SIG-M5 treated with dmso at 0.1 percent for 504 hours (cell line): ENCODE results near the gene CACHD1.

Experiments
- DNase-seq: peaks from one replicate; lab custom pipeline; 2025; ENCODE audit not compliant: unreplicated experiment; lab: John Stamatoyannopoulos, UW

CACHD1 gene

DNA sequence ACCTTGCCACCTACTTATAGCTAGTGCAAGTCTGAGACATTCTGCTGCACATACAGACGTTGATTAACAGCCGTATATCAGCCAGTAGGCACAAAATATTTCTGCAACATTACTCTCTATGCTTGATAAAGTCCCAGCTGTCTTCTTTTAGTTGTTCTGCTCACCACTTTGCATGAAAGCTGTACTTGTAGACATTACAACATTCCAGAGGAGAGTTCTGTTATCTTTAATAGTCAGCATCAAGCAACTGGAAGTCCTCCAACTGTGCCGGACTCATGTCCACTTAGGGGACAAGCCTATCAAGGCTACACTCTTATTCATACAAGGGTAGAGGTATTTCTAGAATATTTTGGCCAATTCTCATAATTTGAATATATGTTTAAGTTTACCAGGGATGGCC lies 50.0 kb downstream of the CACHD1 start:
- DNase-seq, result no peak

DNA sequence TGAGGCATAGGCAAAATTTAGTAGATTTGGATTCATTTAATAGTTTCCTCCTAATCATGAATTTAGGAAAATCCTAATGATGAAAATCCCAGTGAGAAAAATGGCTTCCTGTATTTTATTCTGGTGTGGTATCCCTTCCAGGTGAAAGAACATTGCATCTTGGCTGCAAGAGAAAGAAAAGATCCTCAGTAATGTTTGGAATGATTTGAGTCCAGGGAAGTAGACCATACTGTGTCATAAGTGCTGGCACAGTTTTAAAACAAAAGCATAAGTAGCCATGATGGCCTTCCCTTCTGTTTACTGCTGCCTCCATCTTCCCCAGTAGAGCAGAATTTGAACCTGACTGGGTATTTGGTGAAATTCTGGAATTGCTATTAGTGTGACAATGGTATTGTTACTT lies 52.8 kb downstream of the CACHD1 start:
- DNase-seq, result no peak

DNA sequence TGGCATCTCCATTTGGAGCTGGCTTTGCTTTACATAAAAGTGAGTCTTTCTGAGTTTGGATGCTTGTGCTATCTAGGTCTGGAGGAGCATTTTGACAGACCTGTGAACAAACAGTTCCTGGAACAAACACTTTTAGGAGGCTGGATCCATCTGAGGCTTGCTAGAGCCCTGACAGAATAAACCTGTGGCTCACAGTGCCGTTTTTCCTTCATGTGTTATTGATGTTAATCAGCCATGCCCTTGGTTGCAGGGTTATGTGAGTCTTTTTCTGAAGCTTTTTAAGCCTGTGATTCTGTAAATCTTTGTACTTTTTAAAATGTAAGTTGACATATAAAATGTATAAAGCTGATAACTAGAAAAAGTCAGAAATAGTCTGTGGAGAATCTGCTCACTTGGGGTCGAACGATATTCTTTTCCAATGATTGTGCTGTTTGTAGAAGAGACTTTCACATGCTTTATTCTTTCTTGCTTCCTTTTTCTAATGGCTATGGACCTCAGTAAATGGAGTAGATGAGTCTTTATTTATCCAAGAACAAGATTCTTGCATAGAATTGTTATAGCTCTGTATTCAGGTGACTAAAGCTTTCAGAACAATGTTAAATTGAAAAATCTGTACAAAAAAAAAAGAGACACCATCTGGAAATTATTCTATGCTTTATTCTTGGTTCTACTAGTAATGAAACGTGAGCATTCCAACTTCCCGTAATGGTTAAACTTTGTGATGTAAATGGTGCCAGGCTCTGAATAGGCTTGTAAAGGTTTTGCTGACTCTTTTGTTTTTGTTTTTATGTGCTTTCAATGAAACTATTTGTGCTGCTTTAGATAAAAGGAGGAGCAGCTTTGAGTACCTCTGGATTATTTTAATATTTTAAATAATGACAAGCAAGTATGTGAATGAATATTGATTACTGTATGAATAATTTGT lies 53.7 kb downstream of the CACHD1 start:
- no peak for DNase-seq

DNA sequence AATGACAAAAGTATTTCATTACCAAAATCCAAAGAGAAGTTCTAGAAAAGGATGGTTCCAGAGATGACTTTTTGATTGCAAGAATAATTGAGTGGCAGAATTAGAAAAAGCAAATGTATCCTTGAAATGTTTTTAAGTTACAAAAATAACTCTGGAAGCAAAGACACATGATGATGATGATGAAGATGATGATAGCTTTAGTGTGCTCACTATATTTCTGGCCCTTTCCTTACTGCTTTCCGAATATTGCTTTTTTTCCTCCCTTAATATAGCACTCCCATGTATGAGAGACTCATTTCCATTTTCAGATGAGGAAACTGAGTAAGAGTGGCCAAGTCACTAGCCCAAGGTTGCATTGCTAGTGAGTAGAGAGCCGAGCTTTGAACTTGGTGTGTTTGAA lies 54.7 kb downstream of the CACHD1 start:
- no peak for DNase-seq

GRCh38 chr1:64525116-64525686 lies 55.3 kb downstream of the CACHD1 start:
- no peak for DNase-seq

DNA sequence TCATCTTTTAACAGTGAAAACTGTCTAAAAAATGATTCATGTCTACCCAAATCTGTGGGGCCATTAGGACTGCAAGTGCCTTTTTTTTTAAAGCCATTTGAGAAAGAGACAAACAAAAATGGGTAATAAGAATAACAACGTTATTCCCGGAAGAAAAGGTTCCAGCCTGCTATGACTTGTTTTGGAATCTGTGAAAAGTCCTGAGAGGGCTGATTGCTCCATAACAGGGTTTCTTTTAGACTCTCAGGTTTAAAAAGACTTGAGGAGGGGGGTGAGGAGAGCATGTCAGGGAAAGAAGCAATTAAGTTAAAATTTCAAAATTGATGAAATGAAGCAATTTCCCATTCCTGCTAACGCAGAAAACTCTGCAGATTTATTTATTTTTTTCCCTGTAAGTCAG lies 56.4 kb downstream of the CACHD1 start:
- DNase-seq, result no peak

GRCh38 chr1:64527165-64527564 lies 57.2 kb downstream of the CACHD1 start:
- no peak for DNase-seq

DNA sequence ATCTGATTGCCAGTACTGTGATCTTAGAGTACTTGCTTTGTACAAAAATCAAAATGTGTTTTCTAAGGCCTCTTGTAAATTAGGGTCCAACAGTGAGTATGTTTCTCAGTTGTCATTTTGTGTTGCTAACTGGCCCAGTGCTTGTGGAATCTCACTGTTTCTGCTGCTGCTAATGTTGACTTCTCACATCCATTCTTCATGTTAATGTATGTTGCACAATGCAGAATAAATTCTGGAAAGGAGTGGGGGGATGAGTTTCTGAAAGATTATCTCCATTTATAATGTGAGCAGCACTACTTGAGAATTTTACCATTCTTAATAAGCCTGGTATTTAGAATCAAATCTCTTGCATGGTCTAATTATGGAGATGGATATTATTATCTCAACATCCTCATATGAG lies 57.9 kb downstream of the CACHD1 start:
- no peak for DNase-seq

DNA sequence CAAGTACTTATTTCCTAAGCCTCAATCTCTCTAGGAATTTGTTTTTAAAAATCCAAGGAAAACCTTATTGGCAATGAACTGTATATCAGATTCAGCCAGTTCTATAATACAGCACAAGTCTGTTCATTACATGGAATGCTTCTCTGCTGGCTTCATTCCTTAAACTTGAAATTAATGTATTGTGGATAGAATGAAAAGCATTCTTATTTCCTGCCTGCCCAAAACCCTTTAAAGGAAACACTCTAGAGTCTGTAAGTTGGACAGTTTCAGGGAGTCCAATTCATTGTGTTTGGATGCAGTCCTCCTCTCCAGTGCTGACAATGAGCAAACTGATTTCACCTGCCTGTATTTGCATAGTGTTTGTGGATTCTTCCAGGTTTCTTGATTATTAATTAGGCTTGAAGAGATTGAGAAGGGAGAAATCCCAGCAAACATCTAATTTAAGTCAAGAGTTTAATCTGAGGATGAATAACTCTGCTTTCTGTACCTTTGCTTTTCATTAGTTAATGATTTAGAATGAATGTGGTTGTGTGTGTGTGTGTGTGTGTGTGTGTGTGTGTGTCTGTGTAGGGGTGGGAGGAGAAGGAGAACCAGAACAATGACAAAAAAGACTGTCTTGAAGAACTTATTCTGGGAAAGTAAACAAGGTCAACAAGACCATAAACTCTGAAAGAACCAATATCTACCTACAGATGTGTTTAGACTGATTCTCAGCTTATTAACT lies 61.2 kb downstream of the CACHD1 start:
- DNase-seq, result no peak

- no peak for DNase-seq
Observed at GRCh38 chr1:64532646-64533045, 62.7 kb downstream of the CACHD1 start.

DNA sequence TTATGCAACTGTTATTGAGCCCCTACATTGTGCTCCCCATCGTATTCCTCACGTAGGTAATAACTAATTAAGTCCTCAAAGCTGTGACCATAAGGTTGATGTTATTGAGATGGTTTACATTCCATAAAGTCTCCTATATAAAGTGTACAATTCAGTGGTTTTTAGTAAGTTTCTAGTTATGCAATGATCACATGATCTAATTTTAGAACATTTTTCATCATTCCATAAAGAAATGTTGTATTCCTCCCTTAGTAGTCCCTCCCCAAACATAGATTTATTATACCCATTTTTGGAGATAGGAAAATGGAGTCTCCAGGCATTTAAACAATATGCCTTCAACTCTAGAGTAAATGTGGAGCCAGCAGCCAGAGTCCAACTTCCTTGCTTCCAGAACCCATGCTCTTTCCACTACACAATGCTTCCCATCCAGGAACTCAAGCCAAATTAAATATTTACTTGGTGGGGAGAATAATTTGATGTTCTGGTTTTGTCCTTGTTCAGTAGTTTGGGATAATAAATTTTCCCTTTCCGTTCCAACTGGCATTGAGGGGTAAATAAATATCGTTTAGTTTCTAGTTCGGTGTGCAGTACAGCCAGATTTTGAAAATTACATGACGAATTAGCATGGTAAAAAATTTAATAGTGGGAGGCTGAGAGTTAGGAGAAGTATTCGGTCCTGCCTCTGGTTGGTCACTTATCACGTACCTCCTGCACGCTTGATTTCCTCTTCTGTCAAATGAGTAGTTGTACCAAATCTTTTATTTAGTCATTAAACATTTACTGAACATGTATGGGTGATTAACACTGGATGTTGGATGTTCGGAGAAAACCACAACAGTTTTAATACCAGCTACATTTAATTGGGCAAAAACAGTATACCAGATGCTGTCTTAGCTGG lies 66.3 kb downstream of the CACHD1 start:
- no peak for DNase-seq

DNA sequence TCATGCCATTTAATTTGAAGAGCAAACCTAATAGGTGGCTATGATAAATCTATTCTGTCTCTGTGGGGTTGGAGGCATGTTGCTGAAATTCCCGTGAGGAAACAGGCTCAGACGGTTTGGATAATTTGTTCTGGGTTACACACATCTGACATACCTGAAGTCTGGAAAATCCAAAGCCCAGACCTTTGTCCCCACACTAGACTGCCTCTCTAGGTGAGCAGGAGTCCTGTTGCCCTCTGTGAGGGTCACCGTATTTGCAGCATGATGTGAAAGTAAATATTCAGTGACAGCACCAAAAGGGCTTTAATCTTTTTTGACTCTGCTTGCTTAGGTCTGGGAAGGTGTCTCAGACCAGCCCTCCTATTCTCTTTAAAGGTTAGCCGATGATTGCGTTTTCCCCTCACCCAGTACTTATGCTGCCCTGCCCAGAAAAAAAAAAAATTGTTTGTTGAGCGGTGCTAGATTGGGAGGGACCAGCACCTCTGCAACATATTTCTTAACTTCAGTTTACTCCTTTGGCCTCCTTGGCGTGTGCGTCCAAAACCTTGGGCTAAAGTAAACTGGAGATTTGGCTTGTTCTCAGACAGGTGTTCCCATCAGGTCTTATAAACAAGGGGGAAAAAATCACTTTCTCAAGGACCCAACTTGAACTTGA lies 67.0 kb downstream of the CACHD1 start:
- DNase-seq, result no peak

GRCh38 chr1:64537942-64538341 lies 68.0 kb downstream of the CACHD1 start:
- no peak for DNase-seq

DNA sequence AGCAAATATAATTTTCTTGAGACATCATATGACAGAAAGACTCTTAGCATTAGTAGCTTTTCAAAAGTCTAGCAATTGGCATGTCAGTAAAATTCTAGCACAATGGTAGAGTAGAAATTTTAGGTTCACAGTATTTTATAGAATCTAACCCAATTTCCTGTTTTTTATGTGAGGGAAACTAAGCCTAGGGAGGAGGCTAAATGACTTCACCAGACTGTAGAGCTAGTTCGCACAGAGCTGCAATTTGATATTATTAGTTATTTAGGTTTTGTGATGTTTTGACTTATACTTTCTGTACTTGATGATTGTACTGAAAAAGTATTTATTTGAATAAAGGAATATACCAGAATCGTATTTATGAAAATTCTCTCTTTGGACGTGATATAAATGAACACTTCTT lies 68.5 kb downstream of the CACHD1 start:
- DNase-seq, result no peak

GRCh38 chr1:64539289-64539688 lies 69.4 kb downstream of the CACHD1 start:
- no peak for DNase-seq

- no peak for DNase-seq
Observed at GRCh38 chr1:64539781-64540218, 69.9 kb downstream of the CACHD1 start.

GRCh38 chr1:64540265-64540791 lies 70.4 kb downstream of the CACHD1 start:
- DNase-seq, result no peak

- DNase-seq, result no peak
Observed at GRCh38 chr1:64542118-64542517, 72.2 kb downstream of the CACHD1 start.

DNA sequence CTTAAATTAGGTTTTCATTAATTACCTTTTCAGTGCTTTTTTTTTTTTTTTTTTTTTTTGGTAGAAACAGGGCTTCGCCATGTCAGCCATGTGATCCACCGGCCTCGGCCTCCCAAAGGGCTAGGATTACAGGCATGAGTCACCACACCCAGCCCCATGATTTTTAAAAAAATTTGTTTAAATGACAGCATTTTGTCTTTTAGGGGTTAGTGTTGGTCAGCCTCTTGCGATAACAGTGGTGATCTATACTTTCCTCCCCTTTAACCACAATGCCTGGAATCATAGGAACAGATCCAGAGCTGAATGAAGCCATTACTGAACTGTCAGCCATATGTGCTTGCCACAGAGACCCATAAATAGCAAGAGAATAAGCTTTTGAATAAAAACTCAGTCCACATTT lies 73.9 kb downstream of the CACHD1 start:
- no peak for DNase-seq
